Liver (tissue), 9 donors: ENCODE results near the gene RNF152. TPM values are rescaled to one million over a fixed set of nuclear protein-coding genes. Genes with fewer than 3 reads are reported as not detected.

Experiments used
- DNase-seq: peaks from one replicate; pipeline ENCODE4 v3.0.0-alpha.2; 2017; ENCODE audit warnings: low spot score
- H3K27ac ChIP-seq, 2 donors: one replicate each; pipeline ENCODE4 v1.7.0; 2013; ENCODE audit warnings: inconsistent platforms in 2 of 2, low read length in 2 of 2, control low read depth in 1 of 2, low read depth in 1 of 2, mild to moderate bottlenecking in 1 of 2
- H3K27me3 ChIP-seq, 4 donors: one replicate each; pipeline versions ENCODE4 v1.6.1 to v1.7.0; 2013; ENCODE audit warnings: low read length in 3 of 4, inconsistent platforms in 1 of 4, mild to moderate bottlenecking in 1 of 4, moderate library complexity in 1 of 4; ENCODE audit not compliant: control insufficient read depth in 4 of 4, insufficient read depth in 4 of 4
- H3K36me3 ChIP-seq, 4 donors: one replicate each; pipeline versions ENCODE4 v1.6.1 to v1.7.0; 2013; ENCODE audit warnings: low read length in 3 of 4, mild to moderate bottlenecking in 3 of 4, low read depth in 1 of 4, moderate library complexity in 1 of 4; ENCODE audit not compliant: control insufficient read depth in 4 of 4, insufficient read depth in 3 of 4
- H3K4me1 ChIP-seq, 4 donors: one replicate each; pipeline versions ENCODE4 v1.6.1 to v1.7.0; 2013; ENCODE audit warnings: low read length in 3 of 4, mild to moderate bottlenecking in 3 of 4, moderate library complexity in 1 of 4; ENCODE audit not compliant: control insufficient read depth in 4 of 4, insufficient read depth in 4 of 4
- H3K4me3 ChIP-seq, 3 donors: one replicate each; pipeline versions ENCODE4 v1.6.1 to v1.7.0; 2013; ENCODE audit warnings: low read length in 3 of 3, control low read depth in 1 of 3, low read depth in 1 of 3, mild to moderate bottlenecking in 1 of 3
- H3K9ac ChIP-seq, 2 donors: one replicate each; pipeline ENCODE4 v1.7.0; 2013; ENCODE audit warnings: low read length in 2 of 2, mild to moderate bottlenecking in 2 of 2, moderate library complexity in 2 of 2, control low read depth in 1 of 2, low read depth in 1 of 2
- H3K9me3 ChIP-seq, 4 donors: one replicate each; pipeline versions ENCODE4 v1.6.1 to v1.7.0; 2013; ENCODE audit warnings: low read length in 3 of 4; ENCODE audit not compliant: control insufficient read depth in 4 of 4
- ATF3 ChIP-seq: IDR thresholded peaks from 2 replicates; pipeline ENCODE4 v1.6.1; 2016; ENCODE audit warnings: antibody characterized with exemption
- CTCF ChIP-seq: fragments of 150-350 bp; IDR thresholded peaks from 2 replicates; pipeline ENCODE4 v1.5.1; 2017; ENCODE audit warnings: improper control_type of control experiment, low read depth, low read length; ENCODE audit not compliant: missing input control
- FOXA1 ChIP-seq: IDR thresholded peaks from 2 replicates; pipeline ENCODE4 v1.6.1; 2016; ENCODE audit warnings: antibody characterized with exemption
- FOXA2 ChIP-seq: IDR thresholded peaks from 2 replicates; pipeline ENCODE4 v1.6.1; 2016; ENCODE audit warnings: antibody characterized with exemption
- GABPA ChIP-seq, 2 donors: IDR thresholded peaks in 1 of 2; conservative IDR thresholded peaks in 1 of 2; 2 replicates each; pipeline ENCODE4 v1.6.1; 2016; ENCODE audit warnings: antibody characterized with exemption in 2 of 2, mild to moderate bottlenecking in 1 of 2, moderate library complexity in 1 of 2
- HNF4A ChIP-seq, 2 donors: conservative IDR thresholded peaks; 2 replicates each; pipeline ENCODE4 v1.6.1; 2016; ENCODE audit warnings: antibody characterized with exemption in 2 of 2, mild to moderate bottlenecking in 2 of 2
- HNF4G ChIP-seq: IDR thresholded peaks from 2 replicates; pipeline ENCODE4 v1.6.1; 2016; ENCODE audit warnings: antibody characterized with exemption
- JUND ChIP-seq, 2 donors: IDR thresholded peaks; 2 replicates each; pipeline ENCODE4 v1.6.1; 2016; ENCODE audit warnings: antibody characterized with exemption in 2 of 2
- MAX ChIP-seq: IDR thresholded peaks from 2 replicates; pipeline ENCODE4 v1.6.1; 2016; ENCODE audit warnings: antibody characterized with exemption
- NR2F2 ChIP-seq: IDR thresholded peaks from 2 replicates; pipeline ENCODE4 v1.6.1; 2016; ENCODE audit warnings: antibody characterized with exemption
- RAD21 ChIP-seq, 2 donors: IDR thresholded peaks; 2 replicates each; pipeline ENCODE4 v1.6.1; 2016; ENCODE audit warnings: antibody characterized with exemption in 2 of 2, mild to moderate bottlenecking in 2 of 2
- REST ChIP-seq: IDR thresholded peaks from 2 replicates; pipeline ENCODE4 v1.6.1; 2016; ENCODE audit warnings: antibody characterized with exemption, mild to moderate bottlenecking
- RXRA ChIP-seq, 2 donors: IDR thresholded peaks; 2 replicates each; pipeline ENCODE4 v1.6.1; 2017 to 2018; ENCODE audit warnings: antibody characterized with exemption in 2 of 2, mild to moderate bottlenecking in 1 of 2
- SP1 ChIP-seq: IDR thresholded peaks from 2 replicates; pipeline ENCODE4 v1.6.1; 2018; ENCODE audit warnings: antibody characterized with exemption, mild to moderate bottlenecking
- TAF1 ChIP-seq: conservative IDR thresholded peaks from 2 replicates; pipeline ENCODE4 v1.6.1; 2016; ENCODE audit warnings: antibody characterized with exemption, mild to moderate bottlenecking
- WGBS: extraction: QIAGEN DNeasy Blood & Tissue Kit; methylation state at CpG from one replicate; pipeline ENCODE4 v1.1.7; 2013; 5-methylcytosine and 5-hydroxymethylcytosine counted together
- polyA plus RNA-seq, 2 donors: library from polyadenylated mRNA; stranded (reverse) in 1 of 2; unstranded in 1 of 2; fragments of 200-250 nt in 1 of 2; fragments of >200 nt in 1 of 2; fragmentation: Nextera tagmentation in 1 of 2; extraction: Ambion mirVana in 1 of 2; gene quantifications; one replicate each; pipeline versions ENCODE4 v1.2.1 to v1.2.3, GENCODE V29; 2013 to 2015
- total RNA-seq, 2 donors: library from RNA; depleted of rRNA; stranded (reverse); fragments of >200 nt; gene quantifications; one replicate each; pipeline ENCODE4 v1.2.3, GENCODE V29; 2014
- donor health status: healthy.
- donor health status: healthy.
- donor health status: healthy.
- donor health status: healthy.
- donor health status: healthy.

Gene RNF152
- total and polyA plus RNA-seq, 4 donors = 6.8 to 115 (median 10.6) TPM

GRCh38 chr18:61829108-61829507 lies 63.7 kb downstream of the RNF152 start:
- Histone ChIP-seq H3K27ac (no peak overlapping the region), H3K27me3 (no peaks in the 10 kb centered on the region), H3K4me3 (no peak overlapping the region), H3K36me3 (peaks cover 0 to 2% (median 0%) of the 10 kb centered on the region in 4 donors), H3K9ac (no peak overlapping the region), H3K9me3 (no peaks in the 10 kb centered on the region), H3K4me1 (peaks cover under 1 to 15% (median 9%) of the 10 kb centered on the region in 4 donors)
- 86% methylated on average over 7 of the region's 7 CpGs for WGBS
- no peak for DNase-seq
- TF ChIP-seq SP1 (no peak), MAX (no peak), FOXA2 (no peak), HNF4A (conservative IDR thresholded peaks at IDR 0.05) (peak; percentile 28 to 41), NR2F2 (no peak), HNF4G (no peak), RAD21 (IDR thresholded peaks at IDR 0.05) (no peak), FOXA1 (no peak)

GRCh38 chr18:61827591-61827990 lies 65.2 kb downstream of the RNF152 start:
- no peak for TF ChIP-seq FOXA1
- TF ChIP-seq SP1 = no peak
- no peak for TF ChIP-seq CTCF
- TF ChIP-seq HNF4A (conservative IDR thresholded peaks at IDR 0.05) = no peak
- no peak for TF ChIP-seq RXRA (IDR thresholded peaks at IDR 0.05)
- TF ChIP-seq ATF3 = no peak
- TF ChIP-seq TAF1 = no peak
- no peak for TF ChIP-seq JUND (IDR thresholded peaks at IDR 0.05)
- TF ChIP-seq FOXA2 = no peak
- no peak for TF ChIP-seq GABPA (IDR thresholded peaks at IDR 0.05 in 1 of 2, conservative IDR thresholded peaks at IDR 0.05 in 1 of 2)
- no peak for TF ChIP-seq REST
- TF ChIP-seq MAX = no peak
- WGBS = 92% methylated on average over 3 of the region's 3 CpGs

More at GRCh38 chr18:61827591-61827990, 65.2 kb downstream of the RNF152 start:
- no peak overlapping the region for H3K27ac ChIP-seq
- no peaks in the 10 kb centered on the region for H3K27me3 ChIP-seq
- no peak overlapping the region for H3K4me3 ChIP-seq
- H3K36me3 ChIP-seq = peaks cover 0 to 2% (median 0%) of the 10 kb centered on the region in 4 donors
- DNase-seq = no peak
- H3K9ac ChIP-seq = no peak overlapping the region
- no peaks in the 10 kb centered on the region for H3K9me3 ChIP-seq
- H3K4me1 ChIP-seq = peaks cover 0 to 3% (median 1%) of the 10 kb centered on the region in 4 donors
